Heart left ventricle (tissue), 16 donors: ENCODE measurements around the gene PLPPR3. TPM values are rescaled to one million over a fixed set of nuclear protein-coding genes. Genes with fewer than 3 reads are reported as not detected.

ENCODE experiments used
- ATAC-seq, 4 donors: fragments of 200-7000 bp; cut with Tn5 transposase; one replicate each; pipeline ENCODE4 v1.9.1; 2020 to 2022; ENCODE audit warnings: moderate library complexity in 4 of 4, mild to moderate bottlenecking in 3 of 4, moderate number of reproducible peaks in 1 of 4
- DNase-seq, 5 donors: peaks; one replicate each; pipeline ENCODE4 v3.0.0-alpha.2; 2020
- H3K27ac ChIP-seq, 12 donors: fragments of 200-600 bp; sonication (generic) in 4 of 12; one replicate each; pipeline versions ENCODE4 v1.5.0 to v1.8.0; 2016 to 2022; ENCODE audit warnings: mild to moderate bottlenecking in 2 of 12
- H3K27me3 ChIP-seq, 9 donors: fragments of 200-600 bp; sonication (generic) in 2 of 9; one replicate each; pipeline versions ENCODE4 v1.5.1 to v1.8.0; 2016 to 2022; ENCODE audit warnings: mild to moderate bottlenecking in 3 of 9
- H3K36me3 ChIP-seq, 9 donors: fragments of 200-600 bp; sonication (generic) in 2 of 9; one replicate each; pipeline versions ENCODE4 v1.5.0 to v1.8.0; 2018 to 2022; ENCODE audit warnings: mild to moderate bottlenecking in 2 of 9
- H3K4me1 ChIP-seq, 12 donors: fragments of 200-600 bp; sonication (generic) in 4 of 12; one replicate each; pipeline versions ENCODE4 v1.5.0 to v1.8.0; 2016 to 2022; ENCODE audit warnings: mild to moderate bottlenecking in 3 of 12
- H3K4me3 ChIP-seq, 12 donors: fragments of 200-600 bp; sonication (generic) in 4 of 12; one replicate each; pipeline versions ENCODE4 v1.5.0 to v1.8.0; 2017 to 2022; ENCODE audit warnings: mild to moderate bottlenecking in 9 of 12, moderate library complexity in 4 of 12
- H3K9me3 ChIP-seq, 12 donors: fragments of 200-600 bp; sonication (generic) in 4 of 12; one replicate each; pipeline versions ENCODE4 v1.5.0 to v1.8.0; 2016 to 2022; ENCODE audit warnings: mild to moderate bottlenecking in 1 of 12
- POLR2A ChIP-seq, 2 donors: fragments of 450-650 bp; IDR thresholded peaks; one replicate each; pipeline ENCODE4 v1.6.1; 2017; ENCODE audit warnings: antibody characterized with exemption in 2 of 2, mild to moderate bottlenecking in 2 of 2, moderate library complexity in 2 of 2
- WGBS, 4 donors: extraction: QIAGEN DNeasy Blood & Tissue Kit in 2 of 4; methylation state at CpG; one replicate each; pipeline versions ENCODE4 v1.1.5 to v1.1.7; 2013 to 2018; 5-methylcytosine and 5-hydroxymethylcytosine counted together
- intact Hi-C, 10 donors: fragments of 100-400 bp; cut with DNase I; formaldehyde crosslinking; loops; one replicate each; pipeline versions ENCODE4 v1.11.1 to v1.14.2; 2022
- polyA plus RNA-seq, 2 donors: library from polyadenylated mRNA; stranded (reverse); fragments of 200-250 nt; gene quantifications; one replicate each; pipeline ENCODE4 v1.2.3, GENCODE V29; 2013
- total RNA-seq, 9 donors: library from RNA; depleted of rRNA in 2 of 9; stranded (reverse); fragments of >200 nt in 2 of 9; fragmentation: NEBNext Ultra II Directional in 3 of 9; extraction: Animal tissue kit (Norgen Biotek cat#: 25700) in 3 of 9; gene quantifications; one replicate each; pipeline versions ENCODE4 v1.1.0 to v1.2.4, GENCODE V29; 2016 to 2023
- TF ChIP-seq, protein P1 (sequence below), 12 donors: fragments of 200-600 bp; sonication (generic) in 4 of 12; IDR thresholded peaks; one replicate each; pipeline versions ENCODE4 v1.5.0 to v1.8.0; 2018 to 2022; ENCODE audit warnings: antibody characterized with exemption in 12 of 12, mild to moderate bottlenecking in 5 of 12
- donor health status: ischemic (EF 13 %, LVEDD 7.1; RV severe dilation, severe dysfunction).
- donor health status: healthy with polysubstance abuse.
- donor health status: DM: no; HTN: yes; CAD: no.
- donor health status: DM: no; HTN: no; CAD: no.
- donor health status: ischemic (EF 25% LVEDD 6.9; RV normal size, moderate dysfunction).
- donor health status: ischemic (EF 25% LVEDD 5.7; RV mildly dilated, moderate dysfunction).
- donor health status: healthy.
- donor health status: DM: yes; HTN: yes; CAD: no.
- donor health status: ischemic (EF 35%, LVEDD 5.7; RV mildly dilated, moderate dysfunction).
- donor health status: nonischemic (EF 11% LVEDD 7.7; RV severe dilation, severe dysfunction).
- donor health status: DM: yes; HTN: yes; CAD: no.
- donor health status: PGD.
- donor health status: ischemic (EF 29% LVEDD 5.4; RV normal size, mild dysfunction).
- donor health status: nonischemic (EF 23%, LVEDD 6.1; RV moderate dilation, normal function).

PLPPR3 gene
- total and polyA plus RNA-seq, 11 donors = 0.10 to 0.50 (median 0.14) TPM; not detected in 8

DNA sequence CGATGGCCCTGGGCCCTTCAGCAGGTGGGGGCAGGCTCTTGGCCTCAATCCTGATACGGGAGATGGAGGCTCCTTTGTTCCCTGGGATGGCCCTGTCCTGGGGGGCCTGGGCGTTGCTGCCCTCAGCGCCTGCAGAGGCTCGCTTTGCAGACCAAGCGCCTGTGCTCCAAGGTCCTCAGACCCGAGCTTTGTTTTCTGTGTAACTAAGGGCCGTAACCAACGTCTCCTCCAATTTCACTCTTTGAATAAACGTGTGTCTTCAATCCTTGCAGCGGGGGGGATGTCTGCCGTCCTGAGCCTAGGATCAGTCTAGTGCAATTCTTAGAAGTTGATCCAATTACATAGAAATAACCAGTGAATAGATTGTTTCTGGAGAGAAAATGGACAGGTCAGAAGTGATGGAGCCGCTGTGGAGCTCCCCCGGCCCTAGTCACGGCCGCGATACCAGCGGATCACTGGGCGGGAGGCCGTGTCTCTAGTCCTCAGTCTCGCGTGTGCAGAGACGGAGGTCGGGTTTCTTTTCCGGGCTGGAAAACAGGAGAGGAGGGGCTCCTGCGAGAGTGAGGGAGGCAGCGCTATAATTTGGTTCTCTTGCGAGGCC, 19.2 kb downstream of the PLPPR3 start:
- ATAC-seq = no peak
- H3K27me3 ChIP-seq = no peaks in the 10 kb centered on the region
- peak overlapping the region in 11 of 12 donors; percentile 35 to 100 (median 95) for H3K27ac ChIP-seq
- peak overlapping the region in 9 of 12 donors; percentile 5 to 99 (median 90) for H3K4me3 ChIP-seq
- H3K4me1 ChIP-seq = peaks cover 26 to 76% (median 56%) of the 10 kb centered on the region in 12 donors
- intact Hi-C loops = no loop called here
- 31 to 48% (median 40%) methylated on average over 21 to 28 of the region's 28 CpGs for WGBS, 4 donors
- H3K9me3 ChIP-seq = no peaks in the 10 kb centered on the region
- DNase-seq = peak in 2 of 5 donors; percentile 19 to 21
- TF ChIP-seq, protein P1, sequence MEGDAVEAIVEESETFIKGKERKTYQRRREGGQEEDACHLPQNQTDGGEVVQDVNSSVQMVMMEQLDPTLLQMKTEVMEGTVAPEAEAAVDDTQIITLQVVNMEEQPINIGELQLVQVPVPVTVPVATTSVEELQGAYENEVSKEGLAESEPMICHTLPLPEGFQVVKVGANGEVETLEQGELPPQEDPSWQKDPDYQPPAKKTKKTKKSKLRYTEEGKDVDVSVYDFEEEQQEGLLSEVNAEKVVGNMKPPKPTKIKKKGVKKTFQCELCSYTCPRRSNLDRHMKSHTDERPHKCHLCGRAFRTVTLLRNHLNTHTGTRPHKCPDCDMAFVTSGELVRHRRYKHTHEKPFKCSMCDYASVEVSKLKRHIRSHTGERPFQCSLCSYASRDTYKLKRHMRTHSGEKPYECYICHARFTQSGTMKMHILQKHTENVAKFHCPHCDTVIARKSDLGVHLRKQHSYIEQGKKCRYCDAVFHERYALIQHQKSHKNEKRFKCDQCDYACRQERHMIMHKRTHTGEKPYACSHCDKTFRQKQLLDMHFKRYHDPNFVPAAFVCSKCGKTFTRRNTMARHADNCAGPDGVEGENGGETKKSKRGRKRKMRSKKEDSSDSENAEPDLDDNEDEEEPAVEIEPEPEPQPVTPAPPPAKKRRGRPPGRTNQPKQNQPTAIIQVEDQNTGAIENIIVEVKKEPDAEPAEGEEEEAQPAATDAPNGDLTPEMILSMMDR (IDR thresholded peaks at IDR 0.05) = no peak
- no peak for TF ChIP-seq POLR2A (IDR thresholded peaks at IDR 0.05)
- peaks cover 11 to 82% (median 49%) of the 10 kb centered on the region in 9 donors for H3K36me3 ChIP-seq

DNA sequence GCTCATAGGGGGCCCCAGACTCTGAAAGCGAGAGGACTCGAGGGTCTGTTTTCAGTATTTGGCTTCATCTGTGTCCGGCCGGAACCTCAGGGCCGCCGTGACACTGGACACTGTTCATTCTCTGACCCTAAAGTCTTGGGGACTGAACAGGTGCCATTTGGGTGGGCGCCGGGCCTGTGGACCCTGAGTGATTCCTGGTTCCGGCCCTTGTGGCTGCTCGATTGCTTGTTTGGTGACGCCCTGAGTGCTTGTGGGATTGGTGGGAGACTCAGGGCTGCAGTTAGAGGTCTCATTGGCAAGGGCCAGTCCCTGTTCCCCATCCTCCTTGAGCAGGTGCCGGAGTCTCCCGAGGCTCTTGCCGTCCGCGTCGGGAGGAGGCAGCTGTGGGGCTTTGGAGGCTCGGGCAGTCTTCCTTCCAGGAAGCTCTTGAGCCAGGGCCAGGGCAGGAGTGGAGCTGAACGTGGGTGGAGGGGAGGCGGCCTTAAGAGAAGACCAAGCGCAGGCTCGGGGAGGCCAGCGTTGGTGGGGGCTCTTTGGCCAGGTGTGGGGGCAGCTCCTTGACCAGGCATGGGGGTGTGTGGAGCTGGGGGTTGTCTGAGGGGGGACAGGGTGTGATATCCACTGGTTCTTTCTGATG, 19.8 kb downstream of the PLPPR3 start:
- H3K27ac ChIP-seq = peak overlapping the region in 11 of 12 donors; percentile 39 to 100 (median 98)
- WGBS, 4 donors = 16 to 24% (median 20%) methylated on average over 19 to 23 of the region's 23 CpGs
- peak; percentile 60 to 77 (median 70) for DNase-seq
- intact Hi-C loops = no loop called here
- TF ChIP-seq, protein P1 (IDR thresholded peaks at IDR 0.05) = no peak
- TF ChIP-seq POLR2A (IDR thresholded peaks at IDR 0.05) = no peak
- peak in 3 of 4 donors; percentile 2 to 25 (median 6) for ATAC-seq
- peak overlapping the region in 10 of 12 donors; percentile 25 to 99 (median 90) for H3K4me3 ChIP-seq
- no peaks in the 10 kb centered on the region for H3K27me3 ChIP-seq
- H3K9me3 ChIP-seq = no peaks in the 10 kb centered on the region
- H3K4me1 ChIP-seq = peaks cover 26 to 74% (median 56%) of the 10 kb centered on the region in 12 donors
- H3K36me3 ChIP-seq = peaks cover 8 to 76% (median 43%) of the 10 kb centered on the region in 9 donors

DNA sequence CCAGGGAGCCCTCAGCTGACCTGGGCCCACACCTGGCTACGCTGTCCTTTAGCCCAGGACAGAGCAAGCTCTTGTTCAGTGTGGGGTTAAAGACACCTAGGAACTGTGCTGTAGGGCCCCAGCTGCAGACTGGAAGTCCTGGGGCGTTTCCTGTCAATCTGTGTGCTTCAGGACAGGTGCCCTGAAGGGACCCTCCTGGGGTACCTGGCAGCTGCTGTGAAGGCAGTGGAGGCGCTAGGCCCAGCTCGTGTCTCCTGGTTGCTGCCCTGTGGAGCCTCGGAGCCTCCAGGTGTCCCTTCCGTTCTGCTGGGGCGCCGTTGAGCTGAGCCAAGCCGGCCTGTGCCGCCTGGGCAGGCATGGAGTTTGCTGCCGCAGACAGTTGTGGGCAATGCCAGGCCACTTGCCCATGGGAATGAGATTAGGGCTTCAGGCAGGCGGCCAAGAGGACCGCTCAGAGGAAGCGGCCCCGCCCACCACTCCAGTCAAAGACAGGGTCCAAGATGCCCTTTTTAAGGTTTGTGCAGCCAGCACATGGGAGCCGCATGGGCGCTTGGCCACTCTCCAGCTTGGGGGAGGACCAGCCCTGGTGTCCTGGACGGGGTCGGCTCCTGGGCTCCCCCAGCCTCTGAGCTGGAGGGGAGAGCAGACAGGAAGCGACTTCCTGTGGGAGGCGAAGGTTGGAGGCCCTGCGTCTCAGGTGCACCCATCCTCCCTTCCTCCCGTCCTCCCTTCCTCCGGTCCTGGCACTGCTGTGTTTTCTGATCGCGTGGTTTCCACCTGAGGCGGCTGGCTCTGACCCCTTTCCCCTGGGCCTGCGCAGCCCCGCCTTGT, 20.5 kb downstream of the PLPPR3 start:
- DNase-seq (peak; percentile 82 to 92 (median 87)), ATAC-seq (peak; percentile 30 to 48 (median 39))
- TF ChIP-seq, protein P1 (IDR thresholded peaks at IDR 0.05) = no peak
- no peak for TF ChIP-seq POLR2A (IDR thresholded peaks at IDR 0.05)
- Histone ChIP-seq H3K27ac (peak overlapping the region in 11 of 12 donors; percentile 73 to 100 (median 99)), H3K4me1 (peaks cover 26 to 76% (median 59%) of the 10 kb centered on the region in 12 donors), H3K27me3 (no peaks in the 10 kb centered on the region), H3K9me3 (no peaks in the 10 kb centered on the region), H3K4me3 (peak overlapping the region in 11 of 12 donors; percentile 2 to 99 (median 89)), H3K36me3 (peaks cover 8 to 69% (median 35%) of the 10 kb centered on the region in 9 donors)
- intact Hi-C loops = no loop called here
- WGBS, 4 donors = 16 to 30% (median 18%) methylated on average over 5 to 29 of the region's 29 CpGs
